Inflammatory macrophage treated with lipopolysaccharide for 1 hour (primary cell): Measurements from ENCODE around the gene MOCS3.

Experiments used
- DNase-seq, 2 donors: peaks; one replicate each; pipeline ENCODE4 v3.0.0-alpha.2; 2020 to 2022

The MOCS3 gene

GRCh38 chr20:50958615-50959542 lies at the start of gene MOCS3:
Gene MOCS3, plus strand, starts transcription at chr20:50958818. Its CDS starts 25 bp downstream, at chr20:50958843.
- peak; percentile 93 to 96 for DNase-seq

GRCh38 chr20:50909413-50909812 lies 49.2 kb upstream of the MOCS3 start:
- no peak for DNase-seq

GRCh38 chr20:50911030-50911429 lies 47.6 kb upstream of the MOCS3 start:
- no peak for DNase-seq

- no peak for DNase-seq
Measured at GRCh38 chr20:50911716-50912115, 46.9 kb upstream of the MOCS3 start.

- DNase-seq, result no peak
Measured at GRCh38 chr20:50913690-50914375, 44.8 kb upstream of the MOCS3 start.

GRCh38 chr20:50915424-50915823 lies 43.2 kb upstream of the MOCS3 start:
- no peak for DNase-seq

- no peak for DNase-seq
Measured at GRCh38 chr20:50916257-50916656, 42.4 kb upstream of the MOCS3 start.

- DNase-seq, result no peak
Measured at GRCh38 chr20:50916934-50917333, 41.7 kb upstream of the MOCS3 start.

- no peak for DNase-seq
Measured at GRCh38 chr20:50918403-50918802, 40.2 kb upstream of the MOCS3 start.

- DNase-seq, result no peak
Measured at GRCh38 chr20:50919567-50919966, 39.1 kb upstream of the MOCS3 start.

GRCh38 chr20:50920997-50921396 lies 37.6 kb upstream of the MOCS3 start:
- DNase-seq, result no peak

GRCh38 chr20:50921803-50922501 lies 36.7 kb upstream of the MOCS3 start:
- no peak for DNase-seq

- DNase-seq, result peak in 1 of 2 donors; percentile 31
Measured at GRCh38 chr20:50924261-50924920, 34.2 kb upstream of the MOCS3 start.

GRCh38 chr20:50926530-50926929 lies 32.1 kb upstream of the MOCS3 start:
- DNase-seq, result peak in 1 of 2 donors; percentile 20

- no peak for DNase-seq
Measured at GRCh38 chr20:50928469-50928868, 30.1 kb upstream of the MOCS3 start.

- DNase-seq, result peak; percentile 89 to 97
Measured at GRCh38 chr20:50929299-50930138, 29.1 kb upstream of the MOCS3 start.

- DNase-seq, result no peak
Measured at GRCh38 chr20:50930139-50930975, 28.3 kb upstream of the MOCS3 start.

- no peak for DNase-seq
Measured at GRCh38 chr20:50930976-50931305, 27.7 kb upstream of the MOCS3 start.

GRCh38 chr20:50931306-50932015 lies 27.2 kb upstream of the MOCS3 start, which contains the start of gene ADNP:
Gene ADNP, minus strand, starts transcription at chr20:50931437. Its CDS starts 27,441 bp downstream, at chr20:50903996.
- peak; percentile 87 to 92 for DNase-seq

GRCh38 chr20:50932016-50932485 lies 26.6 kb upstream of the MOCS3 start:
- DNase-seq, result no peak
